Measurements from ENCODE around the gene SLC9A4.

- TF ChIP-seq, protein P1, sequence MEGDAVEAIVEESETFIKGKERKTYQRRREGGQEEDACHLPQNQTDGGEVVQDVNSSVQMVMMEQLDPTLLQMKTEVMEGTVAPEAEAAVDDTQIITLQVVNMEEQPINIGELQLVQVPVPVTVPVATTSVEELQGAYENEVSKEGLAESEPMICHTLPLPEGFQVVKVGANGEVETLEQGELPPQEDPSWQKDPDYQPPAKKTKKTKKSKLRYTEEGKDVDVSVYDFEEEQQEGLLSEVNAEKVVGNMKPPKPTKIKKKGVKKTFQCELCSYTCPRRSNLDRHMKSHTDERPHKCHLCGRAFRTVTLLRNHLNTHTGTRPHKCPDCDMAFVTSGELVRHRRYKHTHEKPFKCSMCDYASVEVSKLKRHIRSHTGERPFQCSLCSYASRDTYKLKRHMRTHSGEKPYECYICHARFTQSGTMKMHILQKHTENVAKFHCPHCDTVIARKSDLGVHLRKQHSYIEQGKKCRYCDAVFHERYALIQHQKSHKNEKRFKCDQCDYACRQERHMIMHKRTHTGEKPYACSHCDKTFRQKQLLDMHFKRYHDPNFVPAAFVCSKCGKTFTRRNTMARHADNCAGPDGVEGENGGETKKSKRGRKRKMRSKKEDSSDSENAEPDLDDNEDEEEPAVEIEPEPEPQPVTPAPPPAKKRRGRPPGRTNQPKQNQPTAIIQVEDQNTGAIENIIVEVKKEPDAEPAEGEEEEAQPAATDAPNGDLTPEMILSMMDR (IDR thresholded peaks at IDR 0.05): no peak
- no peak for TF ChIP-seq POLR2A (IDR thresholded peaks at IDR 0.05)
Measured at GRCh38 chr2:102438111-102438510, 34.9 kb upstream of the SLC9A4 start.
